ENCODE results near the gene ADAMTS18.

DNA sequence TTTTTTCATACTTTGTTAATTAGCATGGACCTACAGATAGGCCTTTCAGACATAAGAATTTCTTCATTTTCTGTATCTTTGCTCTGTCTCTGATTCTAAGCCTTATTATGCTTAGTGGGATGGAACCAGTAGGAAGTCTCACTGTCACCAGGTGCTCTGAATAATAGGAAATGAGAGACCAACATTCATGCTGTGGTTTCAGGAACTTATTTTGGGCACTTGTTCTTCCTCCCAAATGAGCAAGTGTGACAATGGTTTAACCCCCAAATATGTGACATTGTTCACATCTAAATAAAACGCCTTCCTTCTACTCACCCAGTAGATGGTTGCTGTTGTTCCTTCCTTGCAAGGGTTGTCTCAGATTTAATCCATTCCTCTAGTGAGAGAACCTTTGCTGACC is 135.4 kb downstream of the ADAMTS18 start:
- no peak for TF ChIP-seq POLR2AphosphoS5 (IDR thresholded peaks at IDR 0.05; ENCODE audit: low read depth, low read length)
- no peak for TF ChIP-seq SIN3A (IDR thresholded peaks at IDR 0.05; ENCODE audit: borderline replicate concordance, insufficient read depth, low read length)
